GM23338 (cell line): ENCODE results near the gene COBL. TPM values are rescaled to one million over a fixed set of nuclear protein-coding genes. Genes with fewer than 3 reads are reported as not detected.

Experiments
- ATAC-seq: fragments of 200-7000 bp; cut with Tn5 transposase; 3 replicates; pipeline ENCODE4 v1.9.1; 2020
- DNase-seq: peaks from one replicate; pipeline ENCODE4 v3.0.0-alpha.2; 2015; ENCODE audit warnings: low spot score
- H2AFZ ChIP-seq: fragments of 200-600 bp; sonication (generic); 2 replicates; pipeline ENCODE4 v1.8.0; 2016; ENCODE audit warnings: antibody characterized with exemption, mild to moderate bottlenecking, moderate library complexity
- H3F3A ChIP-seq: fragments of 200-600 bp; sonication (generic); replicated peaks from 2 replicates; pipeline ENCODE4 v1.8.0; 2017; ENCODE audit warnings: antibody characterized with exemption, mixed run types, low read depth
- H3K27ac ChIP-seq: fragments of 200-600 bp; sonication (generic); 2 replicates; pipeline ENCODE4 v1.6.1; 2016; ENCODE audit warnings: low read depth
- H3K27me3 ChIP-seq: fragments of 200-600 bp; sonication (generic); 2 replicates; pipeline ENCODE4 v1.8.0; 2016; ENCODE audit warnings: mild to moderate bottlenecking, mixed run types, moderate library complexity; ENCODE audit not compliant: insufficient read depth
- H3K36me3 ChIP-seq: fragments of 200-600 bp; sonication (generic); 2 replicates; pipeline ENCODE4 v1.8.0; 2016; ENCODE audit warnings: mild to moderate bottlenecking; ENCODE audit not compliant: insufficient read depth
- H3K4me1 ChIP-seq: fragments of 200-600 bp; sonication (generic); 2 replicates; pipeline ENCODE4 v1.8.0; 2016; ENCODE audit warnings: mild to moderate bottlenecking, moderate library complexity; ENCODE audit not compliant: insufficient read depth
- H3K4me2 ChIP-seq: fragments of 200-600 bp; sonication (generic); 2 replicates; pipeline ENCODE4 v1.7.1; 2017; ENCODE audit warnings: mixed run types
- H3K4me3 ChIP-seq: fragments of 200-600 bp; sonication (generic); 2 replicates; pipeline ENCODE4 v1.6.1; 2016; ENCODE audit warnings: mixed run types
- H3K79me2 ChIP-seq: fragments of 200-600 bp; sonication (generic); replicated peaks from 2 replicates; pipeline ENCODE4 v1.8.0; 2017; ENCODE audit warnings: mild to moderate bottlenecking; ENCODE audit not compliant: insufficient read depth
- H3K9me2 ChIP-seq: fragments of 200-600 bp; sonication (generic); 2 replicates; pipeline ENCODE4 v1.8.0; 2017; ENCODE audit not compliant: insufficient read depth
- H4K20me1 ChIP-seq: fragments of 200-600 bp; sonication (generic); replicated peaks from 2 replicates; pipeline ENCODE4 v1.8.0; 2017; ENCODE audit warnings: mild to moderate bottlenecking; ENCODE audit not compliant: insufficient read depth
- H3K27ac Mint-ChIP-seq: 2 replicates; pipeline ENCODE4 v1.8.0; 2020; ENCODE audit warnings: inconsistent platforms, mild to moderate bottlenecking, moderate library complexity, mixed read lengths
- H3K27me3 Mint-ChIP-seq: 3 replicates; pipeline ENCODE4 v1.8.0; 2022; ENCODE audit warnings: low read depth, mild to moderate bottlenecking, moderate library complexity, mixed read lengths, inconsistent platforms; ENCODE audit not compliant: insufficient read depth, poor library complexity
- H3K36me3 Mint-ChIP-seq: 3 replicates; pipeline ENCODE4 v1.8.0; 2021; ENCODE audit warnings: low read depth, mild to moderate bottlenecking, inconsistent platforms, moderate library complexity, mixed read lengths
- H3K4me1 Mint-ChIP-seq: 3 replicates; pipeline ENCODE4 v1.8.0; 2020; ENCODE audit warnings: mild to moderate bottlenecking, inconsistent platforms, mixed read lengths
- H3K4me3 Mint-ChIP-seq: 3 replicates; pipeline ENCODE4 v1.8.0; 2021; ENCODE audit warnings: moderate library complexity, mild to moderate bottlenecking, inconsistent platforms, mixed read lengths
- H3K9me3 Mint-ChIP-seq: 3 replicates; pipeline ENCODE4 v1.8.0; 2020; ENCODE audit warnings: moderate library complexity, mild to moderate bottlenecking, inconsistent platforms, mixed read lengths
- CTCF ChIP-seq, 2 experiments: fragments of 200-600 bp in 1 of 2; sonication (generic) in 1 of 2; conservative IDR thresholded peaks; 2 replicates each; pipeline versions ENCODE4 v1.5.1 to v1.6.1; 2016 to 2017; ENCODE audit warnings: antibody characterized with exemption in 2 of 2, low read depth in 2 of 2, mild to moderate bottlenecking in 2 of 2, moderate library complexity in 1 of 2
- REST ChIP-seq: IDR thresholded peaks from one replicate; pipeline ENCODE4 v1.6.1; 2018; ENCODE audit warnings: antibody characterized with exemption; ENCODE audit not compliant: unreplicated experiment
- STAT1 ChIP-seq: IDR thresholded peaks from one replicate; pipeline ENCODE4 v1.6.1; 2016; ENCODE audit warnings: antibody characterized with exemption; ENCODE audit not compliant: unreplicated experiment
- ZNF462 ChIP-seq: fragments of 250-450 bp; sonication (Bioruptor Pico); IDR thresholded peaks from 2 replicates; pipeline ENCODE4 v1.5.0; 2020; ENCODE audit warnings: mild to moderate bottlenecking, moderate library complexity
- polyA plus RNA-seq: library from polyadenylated mRNA; unstranded; fragments of >200 nt; fragmentation: Nextera tagmentation; extraction: Ambion mirVana; gene quantifications from 2 replicates; pipeline ENCODE4 v1.2.1, GENCODE V29; 2016
- total RNA-seq: library from RNA; depleted of rRNA; stranded (reverse); fragments of >200 nt; shearing (Covaris generic); gene quantifications from 2 replicates; pipeline ENCODE4 v1.2.3, GENCODE V29; 2014

The COBL gene
- total and polyA plus RNA-seq, 2 experiments from 2014 or later = 18.3 to 51.9 TPM

- ATAC-seq (peak; percentile 53), DNase-seq (no peak)
- no peak overlapping the region for H3K4me3 ChIP-seq
- Mint-ChIP-seq H3K9me3 (no peaks in the 10 kb centered on the region), H3K27ac (no peak overlapping the region), H3K36me3 (no peaks in the 10 kb centered on the region; the same call in 2 of the 3 replicates), H3K4me1 (peaks cover 71% of the 10 kb centered on the region), H3K4me3 (no peak overlapping the region), H3K27me3 (peaks cover 9% of the 10 kb centered on the region)
- H3K79me2 ChIP-seq = peaks cover 100% of the 10 kb centered on the region
- H3K4me2 ChIP-seq = 0 out of 2 replicates have a peak overlapping the region, but pooled peaks have one; percentile 34
- H3K4me1 ChIP-seq = peaks cover 74% of the 10 kb centered on the region
- H2AFZ ChIP-seq = no peak overlapping the region
- H3F3A ChIP-seq = 0 out of 2 replicates have a peak, but pooled peaks cover 6% of the 10 kb centered on the region
- peak in 1 of 2 experiments; percentile 52; a peak in 3 of 4 replicates for TF ChIP-seq CTCF (conservative IDR thresholded peaks at IDR 0.05; ENCODE audit: low read depth in 2 of 2)
- TF ChIP-seq STAT1 = no peak
- no peak for TF ChIP-seq REST
- no peak for TF ChIP-seq ZNF462 (CRISPR knock-in tag)
- peaks cover 51% of the 10 kb centered on the region for H4K20me1 ChIP-seq
- H3K36me3 ChIP-seq = no peaks in the 10 kb centered on the region
- peak overlapping the region; percentile 1 for H3K27ac ChIP-seq
- H3K9me2 ChIP-seq = no peaks in the 10 kb centered on the region
- peaks cover 4% of the 10 kb centered on the region; the same call in 1 of the 2 replicates for H3K27me3 ChIP-seq
These were observed 7.1 kb downstream of the COBL start for GRCh38 chr7:51309361-51310130.
